Lung (tissue), 12 donors: ENCODE data around the gene TMCC1. TPM values are rescaled to one million over a fixed set of nuclear protein-coding genes. Genes with fewer than 3 reads are reported as not detected.

Experiments
- ATAC-seq: fragments of 200-7000 bp; cut with Tn5 transposase; one replicate; pipeline ENCODE4 v1.9.1; 2020; ENCODE audit warnings: moderate number of reproducible peaks; ENCODE audit not compliant: insufficient read depth, low FRiP score
- DNase-seq, 3 donors: peaks; one replicate each; pipeline ENCODE4 v3.0.0-alpha.2; 2013 to 2017
- H3K27ac ChIP-seq, 2 donors: one replicate each; pipeline ENCODE4 v1.5.1; 2013; ENCODE audit warnings: mild to moderate bottlenecking in 2 of 2, moderate library complexity in 2 of 2, control low read depth in 1 of 2, inconsistent platforms in 1 of 2, low read depth in 1 of 2, low read length in 1 of 2
- H3K27me3 ChIP-seq, 3 donors: one replicate each; pipeline ENCODE4 v1.5.1; 2013; ENCODE audit warnings: low read length in 2 of 3; ENCODE audit not compliant: control insufficient read depth in 3 of 3, insufficient read depth in 3 of 3
- H3K36me3 ChIP-seq, 4 donors: one replicate each; pipeline ENCODE4 v1.5.1; 2013; ENCODE audit warnings: low read length in 4 of 4, mild to moderate bottlenecking in 1 of 4, moderate library complexity in 1 of 4; ENCODE audit not compliant: control insufficient read depth in 4 of 4, insufficient read depth in 4 of 4
- H3K4me1 ChIP-seq, 5 donors: one replicate each; pipeline ENCODE4 v1.5.1; 2013; ENCODE audit warnings: low read length in 5 of 5, mild to moderate bottlenecking in 2 of 5, moderate library complexity in 1 of 5; ENCODE audit not compliant: control insufficient read depth in 5 of 5, insufficient read depth in 5 of 5
- H3K4me3 ChIP-seq: one replicate; pipeline ENCODE4 v1.5.1; 2013; ENCODE audit warnings: mild to moderate bottlenecking, control low read depth, moderate library complexity
- H3K9ac ChIP-seq, 2 donors: one replicate each; pipeline ENCODE4 v1.5.1; 2013; ENCODE audit warnings: low read length in 2 of 2, control low read depth in 1 of 2; ENCODE audit not compliant: insufficient read depth in 1 of 2
- H3K9me3 ChIP-seq, 4 donors: one replicate each; pipeline ENCODE4 v1.5.1; 2013; ENCODE audit warnings: low read length in 3 of 4, mild to moderate bottlenecking in 1 of 4, moderate library complexity in 1 of 4; ENCODE audit not compliant: control insufficient read depth in 4 of 4, insufficient read depth in 3 of 4
- WGBS, 2 donors: extraction: QIAGEN DNeasy Blood & Tissue Kit; methylation state at CpG; one replicate each; pipeline ENCODE4 v1.1.7; 2013; 5-methylcytosine and 5-hydroxymethylcytosine counted together
- polyA plus RNA-seq, 2 donors: library from polyadenylated mRNA; stranded (reverse); fragments of 200-250 nt; gene quantifications; one replicate each; pipeline ENCODE4 v1.2.1, GENCODE V29; 2013
- total RNA-seq, 2 donors: library from RNA; depleted of rRNA in 1 of 2; stranded (reverse); fragments of >200 nt in 1 of 2; gene quantifications; one replicate each; pipeline ENCODE4 v1.2.1, GENCODE V29; 2014 to 2021
- TF ChIP-seq, protein P1 (sequence below): IDR thresholded peaks from 2 replicates; pipeline ENCODE4 v1.5.1; 2012; ENCODE audit warnings: mild to moderate bottlenecking; ENCODE audit errors: control extremely low read depth, extremely low read depth
- donor health status: control.
- donor health status: control.
- donor health status: Bipolar disorder and iron deficiency.
- donor health status: healthy.
- donor health status: DM: yes; HTN: yes; CAD: no.

TMCC1 gene
- total and polyA plus RNA-seq, 4 donors = 8.7 to 39.4 (median 22.8) TPM

GRCh38 chr3:129602309-129602708 lies 291.2 kb downstream of the TMCC1 start:
- H3K27ac ChIP-seq = peak overlapping the region; percentile 4 to 90
- TF ChIP-seq, protein P1, sequence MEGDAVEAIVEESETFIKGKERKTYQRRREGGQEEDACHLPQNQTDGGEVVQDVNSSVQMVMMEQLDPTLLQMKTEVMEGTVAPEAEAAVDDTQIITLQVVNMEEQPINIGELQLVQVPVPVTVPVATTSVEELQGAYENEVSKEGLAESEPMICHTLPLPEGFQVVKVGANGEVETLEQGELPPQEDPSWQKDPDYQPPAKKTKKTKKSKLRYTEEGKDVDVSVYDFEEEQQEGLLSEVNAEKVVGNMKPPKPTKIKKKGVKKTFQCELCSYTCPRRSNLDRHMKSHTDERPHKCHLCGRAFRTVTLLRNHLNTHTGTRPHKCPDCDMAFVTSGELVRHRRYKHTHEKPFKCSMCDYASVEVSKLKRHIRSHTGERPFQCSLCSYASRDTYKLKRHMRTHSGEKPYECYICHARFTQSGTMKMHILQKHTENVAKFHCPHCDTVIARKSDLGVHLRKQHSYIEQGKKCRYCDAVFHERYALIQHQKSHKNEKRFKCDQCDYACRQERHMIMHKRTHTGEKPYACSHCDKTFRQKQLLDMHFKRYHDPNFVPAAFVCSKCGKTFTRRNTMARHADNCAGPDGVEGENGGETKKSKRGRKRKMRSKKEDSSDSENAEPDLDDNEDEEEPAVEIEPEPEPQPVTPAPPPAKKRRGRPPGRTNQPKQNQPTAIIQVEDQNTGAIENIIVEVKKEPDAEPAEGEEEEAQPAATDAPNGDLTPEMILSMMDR = no peak
- H3K36me3 ChIP-seq = no peaks in the 10 kb centered on the region
- no peak overlapping the region for H3K4me3 ChIP-seq
- no peak for DNase-seq
- peaks cover 0 to 54% (median 34%) of the 10 kb centered on the region in 5 donors for H3K4me1 ChIP-seq
- no peaks in the 10 kb centered on the region for H3K27me3 ChIP-seq
- 63 to 76% methylated on average over 11 of the region's 11 CpGs for WGBS, 2 donors
- H3K9ac ChIP-seq = peak overlapping the region in 1 of 2 donors; percentile 61
- no peak for ATAC-seq
- H3K9me3 ChIP-seq = no peaks in the 10 kb centered on the region

DNA sequence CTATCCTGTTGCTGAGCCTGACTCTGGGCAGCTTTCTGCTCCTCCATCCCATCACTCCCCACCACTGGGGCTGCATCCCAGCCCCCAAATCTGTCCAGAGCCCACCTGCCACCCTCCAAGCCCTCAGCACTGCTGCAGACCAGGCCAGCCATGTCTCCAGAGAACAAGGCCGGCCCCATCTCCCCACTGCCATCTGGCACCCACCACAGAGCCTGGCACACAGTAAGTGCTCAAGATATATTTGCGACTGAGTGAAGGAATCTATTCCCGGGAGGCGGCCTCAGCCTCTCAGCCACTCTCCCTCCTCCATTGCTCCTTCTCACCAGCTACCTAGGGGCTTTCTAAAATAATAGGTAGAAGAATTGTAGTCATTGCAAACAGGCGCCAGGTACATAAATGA lies 291.8 kb downstream of the TMCC1 start:
- Histone ChIP-seq H3K9me3 (no peaks in the 10 kb centered on the region), H3K27me3 (no peaks in the 10 kb centered on the region)
- TF ChIP-seq, protein P1 = no peak

DNA sequence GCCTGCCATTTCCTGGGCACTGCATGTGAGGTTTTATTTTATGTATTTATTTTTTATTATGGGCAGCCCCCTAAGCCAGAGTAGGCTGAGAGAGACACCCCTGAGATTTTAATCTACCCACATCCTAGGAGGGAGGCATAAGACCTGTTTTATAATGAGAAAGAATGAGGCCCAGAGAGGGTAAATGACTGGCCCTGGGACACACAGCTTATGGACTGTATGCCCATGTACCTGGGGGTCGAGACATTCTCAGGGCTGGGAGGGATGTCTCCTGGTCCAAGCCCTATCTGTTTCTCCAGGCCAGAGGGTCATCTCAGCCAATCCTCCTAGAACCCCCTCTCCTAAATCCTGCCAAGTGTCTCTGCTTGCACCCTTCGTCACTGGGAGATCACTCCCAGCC lies 293.2 kb downstream of the TMCC1 start:
- no peaks in the 10 kb centered on the region for H3K36me3 ChIP-seq
- peaks cover 0 to 71% (median 45%) of the 10 kb centered on the region in 5 donors for H3K4me1 ChIP-seq
- H3K4me3 ChIP-seq = no peak overlapping the region
- no peak overlapping the region for H3K9ac ChIP-seq
- DNase-seq (no peak), ATAC-seq (no peak)
- H3K27me3 ChIP-seq = no peaks in the 10 kb centered on the region
- 75 to 83% methylated on average over 2 of the region's 2 CpGs for whole genome bisulfite sequencing, 2 donors
- no peaks in the 10 kb centered on the region for H3K9me3 ChIP-seq
- H3K27ac ChIP-seq = peak overlapping the region; percentile 52 to 85
- TF ChIP-seq, protein P1 = no peak

More for the DNA sequence above, 291.8 kb downstream of the TMCC1 start:
- Histone ChIP-seq H3K36me3 (no peaks in the 10 kb centered on the region), H3K9ac (no peak overlapping the region), H3K4me3 (no peak overlapping the region), H3K4me1 (peaks cover 0 to 57% (median 40%) of the 10 kb centered on the region in 5 donors), H3K27ac (peak overlapping the region in 1 of 2 donors; percentile 65)
- DNase-seq (no peak), ATAC-seq (no peak)
- WGBS, 2 donors = 65 to 83% methylated on average over 5 of the region's 5 CpGs

- Histone ChIP-seq H3K27me3 (no peaks in the 10 kb centered on the region), H3K4me1 (peaks cover 0 to 75% (median 49%) of the 10 kb centered on the region in 5 donors), H3K4me3 (no peak overlapping the region), H3K9ac (no peak overlapping the region), H3K27ac (peak overlapping the region; percentile 52 to 85), H3K36me3 (no peaks in the 10 kb centered on the region), H3K9me3 (no peaks in the 10 kb centered on the region)
- peak; percentile 9 for ATAC-seq
- 22 to 40% methylated on average over 4 to 5 of the region's 5 CpGs for WGBS, 2 donors
- DNase-seq = no peak
- TF ChIP-seq, protein P1 = no peak
These were observed 293.9 kb downstream of the TMCC1 start for GRCh38 chr3:129599607-129600006.
